GM13976 (cell line): ENCODE results near the gene ABCC4.

ENCODE experiments used
- DNase-seq: peaks from one replicate; pipeline ENCODE4 v3.0.0; 2012; ENCODE audit warnings: low spot score
- CTCF ChIP-seq: IDR thresholded peaks from 2 replicates; pipeline ENCODE4 v1.5.1; 2012; ENCODE audit warnings: borderline replicate concordance, mild to moderate bottlenecking; ENCODE audit not compliant: insufficient read depth; ENCODE audit errors: extremely low read depth, missing control alignments, control extremely low read depth
- in situ Hi-C: fragments of 300-500 bp; cut with MboI; formaldehyde crosslinking; loops from one replicate; pipeline ENCODE4 v1.12.0; 2022; ENCODE audit warnings: low sequenced_read_pairs, mixed read lengths, inconsistent platforms; ENCODE audit not compliant: unreplicated experiment

ABCC4 gene

GRCh38 chr13:95317039-95317989, 16.1 kb upstream of the ABCC4 start:
- in situ Hi-C loops = no loop called here
- no peak for DNase-seq
- no peak for TF ChIP-seq CTCF

DNA sequence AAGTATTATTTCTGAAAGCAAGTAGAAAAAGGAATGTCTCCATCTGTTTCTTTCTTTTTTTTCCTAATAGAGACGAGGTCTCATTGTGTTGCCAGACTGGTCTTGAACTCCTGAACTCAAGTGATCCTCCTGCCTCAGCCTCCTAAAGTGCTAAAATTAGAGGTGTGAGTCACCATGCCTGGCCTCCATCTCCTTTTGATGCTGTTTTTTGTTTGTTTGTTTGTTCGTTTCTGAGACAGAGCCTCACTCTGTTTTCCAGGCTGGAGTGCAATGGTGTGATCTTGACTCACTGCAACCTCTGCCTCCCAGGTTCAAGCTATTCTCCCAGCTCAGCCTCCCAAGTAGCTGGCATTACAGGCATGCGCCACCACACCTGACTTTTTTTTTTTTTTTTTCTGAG, 14.5 kb upstream of the ABCC4 start:
- no peak for DNase-seq
- in situ Hi-C loops = no loop called here
- no peak for TF ChIP-seq CTCF

- TF ChIP-seq CTCF = no peak
- in situ Hi-C loops = loop anchor here (10.0 kb wide), 1 partner anchor 87 kb away; no protein-coding TSS in a partner anchor
- no peak for DNase-seq
Measured at GRCh38 chr13:95307507-95307906, 6.3 kb upstream of the ABCC4 start.

DNA sequence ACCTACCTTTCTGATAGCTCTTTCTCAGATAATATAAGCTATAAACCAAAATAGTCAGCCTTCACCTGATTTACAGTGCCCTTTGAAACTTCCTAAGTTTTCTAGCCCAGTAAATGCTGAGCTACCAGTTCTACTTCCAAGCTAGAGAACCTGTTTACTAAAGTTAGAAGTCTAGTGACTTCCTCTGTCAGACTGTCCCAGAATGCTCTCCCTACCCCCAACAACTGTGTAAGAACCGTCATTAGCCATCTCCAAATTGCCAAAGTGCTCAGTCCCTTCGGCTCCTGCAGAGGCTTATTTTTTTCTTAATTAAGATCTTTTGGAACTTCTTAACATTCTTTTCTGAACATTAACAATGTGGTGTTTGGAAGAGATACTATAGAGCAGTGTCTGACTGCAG, 3.2 kb upstream of the ABCC4 start:
- in situ Hi-C loops = loop anchor here (10.0 kb wide), 1 partner anchor 90 kb away; no protein-coding TSS in a partner anchor
- no peak for TF ChIP-seq CTCF
- no peak for DNase-seq

DNA sequence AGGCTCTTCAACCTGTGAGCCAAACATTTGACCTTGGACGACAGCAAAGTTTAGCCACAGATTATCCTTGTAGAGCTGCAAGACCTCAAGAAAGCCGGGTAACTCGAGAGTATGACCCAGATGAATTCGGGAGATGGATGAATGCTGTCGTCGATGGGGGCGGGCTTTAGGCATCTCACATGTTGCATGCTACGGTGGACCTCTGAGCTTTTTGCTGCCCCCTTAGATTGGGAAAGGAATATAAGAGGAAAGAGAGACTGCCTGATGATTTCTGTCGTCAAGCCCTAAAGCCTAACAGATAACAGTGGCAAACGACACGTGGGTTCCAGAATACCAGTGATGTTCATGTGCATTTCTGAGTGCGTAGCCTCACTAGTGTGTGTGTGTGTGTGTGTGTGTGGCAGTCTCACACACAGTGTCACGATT, 730 bp upstream of the ABCC4 start:
- no peak for TF ChIP-seq CTCF
- no peak for DNase-seq
- in situ Hi-C loops = loop anchor here (10.0 kb wide), 1 partner anchor 93 kb away; no protein-coding TSS in a partner anchor

GRCh38 chr13:95300625-95301182, 547 bp downstream of the ABCC4 start:
- in situ Hi-C loops = loop anchor here (10.0 kb wide), 1 partner anchor 94 kb away; no protein-coding TSS in a partner anchor
- no peak for TF ChIP-seq CTCF
- peak; percentile 82 for DNase-seq
